Stomach (tissue), 9 donors: ENCODE measurements around the gene ARAP3. TPM values are rescaled to one million over a fixed set of nuclear protein-coding genes. Genes with fewer than 3 reads are reported as not detected.
"Not testable (repeated sequence)": the region's sequence is repeated elsewhere in the genome, so short reads cannot be mapped to it uniquely, and the experiment has no call there.

Source experiments
- DNase-seq, 2 donors: peaks; one replicate each; pipeline versions ENCODE4 v3.0.0 to v3.0.0-alpha.2; 2013 to 2019
- H3K27ac ChIP-seq, 5 donors: fragments of 200-600 bp in 4 of 5; sonication (generic) in 4 of 5; one replicate each; pipeline ENCODE4 v1.5.1; 2013 to 2019; ENCODE audit warnings: mild to moderate bottlenecking in 1 of 5, moderate library complexity in 1 of 5
- H3K27me3 ChIP-seq, 3 donors: fragments of 200-600 bp; sonication (generic); one replicate each; pipeline ENCODE4 v1.5.1; 2017 to 2019; ENCODE audit warnings: mixed run types in 1 of 3
- H3K36me3 ChIP-seq, 4 donors: fragments of 200-600 bp; sonication (generic); 1 replicate in 3 of 4; 2 replicates in 1 of 4; pipeline ENCODE4 v1.5.1; 2016 to 2019
- H3K4me1 ChIP-seq, 4 donors: fragments of 200-600 bp; sonication (generic); one replicate each; pipeline ENCODE4 v1.5.1; 2016 to 2019
- H3K4me3 ChIP-seq, 4 donors: fragments of 200-600 bp; sonication (generic) in 3 of 4; one replicate each; pipeline ENCODE4 v1.5.1; 2016 to 2019; ENCODE audit warnings: mild to moderate bottlenecking in 1 of 4
- H3K9me3 ChIP-seq, 4 donors: fragments of 200-600 bp; sonication (generic); one replicate each; pipeline ENCODE4 v1.5.1; 2016 to 2019
- CTCF ChIP-seq, 7 experiments: fragments of 450-650 bp in 4 of 7; fragments of 200-600 bp in 3 of 7; sonication (generic) in 3 of 7; IDR thresholded peaks; one replicate each; pipeline ENCODE4 v1.5.1; 2016 to 2019; ENCODE audit warnings: antibody characterized with exemption in 7 of 7, control low read depth in 2 of 7, mild to moderate bottlenecking in 1 of 7
- EP300 ChIP-seq: sonication (generic); formaldehyde crosslinking; IDR thresholded peaks from one replicate; pipeline ENCODE4 v1.6.1; 2017; ENCODE audit warnings: antibody characterized with exemption
- POLR2A ChIP-seq, 4 donors: fragments of 450-650 bp; IDR thresholded peaks; one replicate each; pipeline ENCODE4 v1.6.1; 2016; ENCODE audit warnings: antibody characterized with exemption in 4 of 4, control low read depth in 2 of 4, mild to moderate bottlenecking in 1 of 4, moderate library complexity in 1 of 4
- POLR2AphosphoS5 ChIP-seq, 3 donors: sonication (generic); formaldehyde crosslinking; IDR thresholded peaks; one replicate each; pipeline ENCODE4 v1.6.1; 2016; ENCODE audit warnings: antibody characterized with exemption in 3 of 3
- WGBS, 5 donors: extraction: QIAGEN DNeasy Blood & Tissue Kit in 3 of 5; methylation state at CpG; one replicate each; pipeline versions ENCODE4 v1.1.5 to v1.1.7; 2013 to 2018; 5-methylcytosine and 5-hydroxymethylcytosine counted together
- intact Hi-C: fragments of 100-400 bp; cut with DNase I; formaldehyde crosslinking; loops from one replicate; pipeline ENCODE4 v1.15.1; 2023; ENCODE audit warnings: low total_unique reads
- polyA plus RNA-seq, 3 donors: library from polyadenylated mRNA; stranded (reverse); fragments of 200-250 nt; gene quantifications; one replicate each; pipeline ENCODE4 v1.2.3, GENCODE V29; 2013
- total RNA-seq, 5 donors: library from RNA; depleted of rRNA; stranded (reverse); fragments of >200 nt; gene quantifications; one replicate each; pipeline versions ENCODE4 v1.1.0 to v1.2.3, GENCODE V29; 2014 to 2016
- donor health status: healthy with polysubstance abuse.
- donor health status: Bipolar disorder and iron deficiency.
- donor health status: healthy.

Gene ARAP3
- total and polyA plus RNA-seq, 8 donors, result 2.3 to 11.9 (median 5.6) TPM

GRCh38 chr5:141615991-141616720, 65.9 kb downstream of the ARAP3 start:
- H3K36me3 ChIP-seq, result peaks cover 5 to 14% (median 13%) of the 10 kb centered on the region in 4 donors
- TF ChIP-seq POLR2AphosphoS5 (IDR thresholded peaks at IDR 0.05), result no peak
- TF ChIP-seq CTCF (IDR thresholded peaks at IDR 0.05), result no peak
- TF ChIP-seq POLR2A (IDR thresholded peaks at IDR 0.05), result no peak
- TF ChIP-seq EP300, result no peak
- H3K9me3 ChIP-seq, result no peaks in the 10 kb centered on the region
- intact Hi-C loops, result no loop called here
- DNase-seq, result no peak
- no peaks in the 10 kb centered on the region for H3K27me3 ChIP-seq
- peak overlapping the region; percentile 55 to 99 (median 99) for H3K27ac ChIP-seq
- WGBS, 5 donors, result 28 to 56% (median 43%) methylated on average over 9 of the region's 9 CpGs
- H3K4me3 ChIP-seq, result peak overlapping the region in 3 of 4 donors; percentile 86 to 99 (median 90)
- H3K4me1 ChIP-seq, result peaks cover 42 to 77% (median 59%) of the 10 kb centered on the region in 4 donors

DNA sequence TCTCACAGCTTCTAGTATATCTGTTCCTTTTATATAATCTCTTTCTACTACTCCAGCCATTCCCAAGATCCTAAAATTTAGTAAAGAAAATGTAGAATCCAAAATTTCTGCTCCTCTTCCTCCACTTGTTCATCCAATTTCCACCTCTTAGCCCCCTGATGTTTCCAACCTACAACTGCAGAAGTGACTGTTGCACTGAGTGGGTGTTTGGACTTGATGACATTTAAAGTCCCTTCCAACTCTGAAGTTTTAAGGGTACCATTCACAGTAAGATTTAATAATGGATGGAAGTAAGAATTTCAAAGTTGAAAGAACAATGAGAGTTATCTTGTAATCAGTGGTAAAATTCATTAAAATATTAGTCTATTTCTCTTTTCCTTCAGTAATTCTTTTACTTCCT, 68.7 kb downstream of the ARAP3 start:
- peak overlapping the region in 4 of 5 donors; percentile 21 to 48 (median 44) for H3K27ac ChIP-seq
- DNase-seq, result no peak
- H3K4me3 ChIP-seq, result no peak overlapping the region
- peaks cover 50 to 98% (median 70%) of the 10 kb centered on the region in 4 donors for H3K4me1 ChIP-seq
- TF ChIP-seq POLR2AphosphoS5 (IDR thresholded peaks at IDR 0.05) (no peak), EP300 (no peak), POLR2A (IDR thresholded peaks at IDR 0.05) (no peak), CTCF (IDR thresholded peaks at IDR 0.05) (no peak)
- no peaks in the 10 kb centered on the region for H3K27me3 ChIP-seq
- no peaks in the 10 kb centered on the region for H3K9me3 ChIP-seq
- no peaks in the 10 kb centered on the region for H3K36me3 ChIP-seq
- intact Hi-C loops, result no loop called here

DNA sequence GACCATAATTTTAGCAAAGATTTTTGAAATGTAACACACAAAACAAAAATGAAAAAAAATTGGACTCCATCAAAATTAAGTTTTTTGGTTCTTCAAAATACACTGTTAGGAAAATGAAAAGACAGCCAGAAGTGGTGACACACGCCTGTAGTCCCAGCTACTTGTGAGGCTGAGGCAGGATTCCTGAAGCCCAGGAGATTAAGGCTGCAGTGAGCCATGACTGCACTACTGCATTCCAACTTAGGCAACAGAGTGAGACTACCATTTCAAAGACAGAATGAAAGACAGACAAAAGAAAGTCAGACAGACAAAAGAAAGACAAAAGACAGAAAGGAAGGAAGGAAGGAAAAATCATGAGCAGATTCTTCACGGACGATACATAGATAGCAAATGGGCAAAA, 70.7 kb downstream of the ARAP3 start:
- no peaks in the 10 kb centered on the region for H3K27me3 ChIP-seq
- TF ChIP-seq EP300 (no peak), POLR2AphosphoS5 (IDR thresholded peaks at IDR 0.05) (no peak), POLR2A (IDR thresholded peaks at IDR 0.05) (no peak), CTCF (IDR thresholded peaks at IDR 0.05) (no peak)
- no peaks in the 10 kb centered on the region for H3K36me3 ChIP-seq
- no peak for DNase-seq
- H3K4me1 ChIP-seq, result peaks cover 48 to 98% (median 68%) of the 10 kb centered on the region in 4 donors
- no peaks in the 10 kb centered on the region for H3K9me3 ChIP-seq
- 68 to 89% (median 85%) methylated on average over 3 of the region's 3 CpGs for WGBS, 5 donors
- intact Hi-C loops, result no loop called here
- no peak overlapping the region for H3K4me3 ChIP-seq
- peak overlapping the region in 2 of 5 donors; percentile 2 to 30 for H3K27ac ChIP-seq

DNA sequence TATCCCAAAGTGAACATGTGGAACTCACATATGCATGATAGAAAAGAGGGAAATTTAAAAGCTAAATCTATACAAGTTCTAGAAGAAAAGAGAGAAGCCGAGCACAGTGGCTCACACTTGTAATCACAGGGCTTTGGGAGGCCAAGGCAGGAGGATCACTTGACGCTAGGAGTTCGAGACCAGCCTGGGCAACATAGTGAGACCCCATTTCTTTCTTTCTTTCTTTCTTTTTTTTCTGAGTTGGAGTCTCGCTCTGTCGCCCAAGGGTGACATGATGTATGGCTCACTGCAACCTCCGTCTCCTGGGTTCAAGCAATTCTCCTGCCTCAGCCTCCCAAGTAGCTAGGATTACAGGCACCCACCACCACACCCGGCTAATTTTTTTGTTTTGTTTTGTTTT, 72.1 kb downstream of the ARAP3 start:
- peaks cover 42 to 98% (median 69%) of the 10 kb centered on the region in 4 donors for H3K4me1 ChIP-seq
- WGBS, 5 donors, result 94 to 98% (median 96%) methylated on average over 7 of the region's 7 CpGs
- peak overlapping the region in 3 of 5 donors; percentile 8 to 78 (median 30) for H3K27ac ChIP-seq

DNA sequence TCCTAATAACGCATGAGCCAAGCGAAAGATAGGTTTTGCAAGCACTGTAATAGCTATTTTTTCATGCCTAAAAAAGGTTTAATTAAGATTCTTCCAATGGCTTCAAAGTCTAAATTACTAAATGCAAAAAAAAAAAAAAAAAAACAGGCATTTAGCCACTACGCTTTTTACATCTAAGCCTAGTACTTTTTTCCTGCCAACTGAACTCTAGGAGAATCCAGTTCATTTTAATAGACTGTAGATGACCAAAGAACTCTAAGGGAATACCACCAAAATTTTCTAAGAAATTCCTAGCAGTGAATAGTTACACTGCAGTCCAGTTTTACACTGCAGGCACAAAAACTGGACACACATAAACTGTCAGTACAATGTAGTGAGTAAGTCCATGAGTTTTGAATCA, 73.0 kb downstream of the ARAP3 start:
- Histone ChIP-seq H3K36me3 (no peaks in the 10 kb centered on the region), H3K9me3 (no peaks in the 10 kb centered on the region), H3K4me1 (peaks cover 46 to 98% (median 73%) of the 10 kb centered on the region in 4 donors), H3K27ac (peak overlapping the region in 4 of 5 donors; percentile 30 to 78 (median 44)), H3K4me3 (no peak overlapping the region), H3K27me3 (no peaks in the 10 kb centered on the region)
- WGBS, 5 donors, result 43 to 72% (median 50%) methylated on average over 3 of the region's 3 CpGs
- DNase-seq, result no peak
- intact Hi-C loops, result no loop called here
- TF ChIP-seq POLR2AphosphoS5 (IDR thresholded peaks at IDR 0.05), result no peak
- TF ChIP-seq CTCF (IDR thresholded peaks at IDR 0.05), result no peak
- no peak for TF ChIP-seq POLR2A (IDR thresholded peaks at IDR 0.05)
- TF ChIP-seq EP300, result no peak

More for the DNA sequence above, 72.1 kb downstream of the ARAP3 start:
- H3K36me3 ChIP-seq, H3K4me3 ChIP-seq, intact Hi-C loops, H3K9me3 ChIP-seq, DNase-seq, H3K27me3 ChIP-seq: not testable (repeated sequence)
